Mesendoderm (in vitro differentiated cells): Measurements from ENCODE around the gene SCPEP1.

Experiments
- DNase-seq: peaks from one replicate; pipeline ENCODE4 v3.0.0; 2013
- H2AK5ac ChIP-seq: 2 replicates; pipeline ENCODE4 v1.6.1; 2013; ENCODE audit warnings: low read length, inconsistent platforms
- H2BK120ac ChIP-seq: 2 replicates; pipeline ENCODE4 v1.6.1; 2013; ENCODE audit warnings: low read depth, mild to moderate bottlenecking, low read length, moderate library complexity, mixed read lengths
- H2BK15ac ChIP-seq: replicated peaks from 2 replicates; pipeline ENCODE4 v1.6.1; 2013; ENCODE audit warnings: low read depth, mild to moderate bottlenecking, moderate library complexity
- H2BK5ac ChIP-seq: 2 replicates; pipeline ENCODE4 v1.6.1; 2013; ENCODE audit warnings: low read length, inconsistent platforms
- H3K18ac ChIP-seq: 2 replicates; pipeline ENCODE4 v1.6.1; 2013; ENCODE audit warnings: mild to moderate bottlenecking, low read length, mixed read lengths
- H3K23ac ChIP-seq: one replicate; pipeline ENCODE4 v1.6.1; 2013; ENCODE audit warnings: low read length
- H3K27ac ChIP-seq: 2 replicates; pipeline ENCODE4 v1.5.1; 2013; ENCODE audit warnings: low read depth, mild to moderate bottlenecking, inconsistent platforms, low read length, moderate library complexity
- H3K27me3 ChIP-seq: 2 replicates; pipeline ENCODE4 v1.6.1; 2013; ENCODE audit warnings: low read length, control low read depth, mild to moderate bottlenecking, inconsistent platforms; ENCODE audit not compliant: insufficient read depth, poor library complexity
- H3K36me3 ChIP-seq: 2 replicates; pipeline ENCODE4 v1.6.1; 2013; ENCODE audit warnings: low read length, inconsistent platforms; ENCODE audit not compliant: control insufficient read depth, insufficient read depth
- H3K4ac ChIP-seq: one replicate; pipeline ENCODE4 v1.6.1; 2013; ENCODE audit warnings: low read depth, mild to moderate bottlenecking, low read length, moderate library complexity
- H3K4me1 ChIP-seq: 2 replicates; pipeline ENCODE4 v1.6.1; 2013; ENCODE audit warnings: low read depth, low read length, inconsistent platforms; ENCODE audit not compliant: control insufficient read depth
- H3K4me2 ChIP-seq: 2 replicates; pipeline ENCODE4 v1.6.1; 2013; ENCODE audit warnings: low read length
- H3K4me3 ChIP-seq: 2 replicates; pipeline ENCODE4 v1.5.1; 2013; ENCODE audit warnings: mild to moderate bottlenecking, low read length
- H3K56ac ChIP-seq: one replicate; pipeline ENCODE4 v1.6.1; 2013; ENCODE audit warnings: low read length
- H3K79me1 ChIP-seq: 2 replicates; pipeline ENCODE4 v1.6.1; 2013; ENCODE audit warnings: low read length, inconsistent platforms
- H3K79me2 ChIP-seq: 2 replicates; pipeline ENCODE4 v1.6.1; 2013; ENCODE audit warnings: mild to moderate bottlenecking, low read length; ENCODE audit not compliant: control insufficient read depth, insufficient read depth
- H3K9ac ChIP-seq: 2 replicates; pipeline ENCODE4 v1.6.1; 2013; ENCODE audit warnings: low read length, inconsistent platforms
- H4K5ac ChIP-seq: one replicate; pipeline ENCODE4 v1.6.1; 2013; ENCODE audit warnings: low read length
- H4K8ac ChIP-seq: one replicate; pipeline ENCODE4 v1.6.1; 2013; ENCODE audit warnings: low read depth, mild to moderate bottlenecking, control low read depth, low read length, moderate library complexity
- WGBS: extraction: QIAGEN DNeasy Blood & Tissue Kit; methylation state at CpG from one replicate; pipeline ENCODE4 v1.1.7; 2013; ENCODE audit warnings: low lambda C conversion rate, missing lambda C conversion rate; ENCODE audit not compliant: insufficient coverage; ENCODE audit errors: extremely low coverage; 5-methylcytosine and 5-hydroxymethylcytosine counted together

SCPEP1 gene

DNA sequence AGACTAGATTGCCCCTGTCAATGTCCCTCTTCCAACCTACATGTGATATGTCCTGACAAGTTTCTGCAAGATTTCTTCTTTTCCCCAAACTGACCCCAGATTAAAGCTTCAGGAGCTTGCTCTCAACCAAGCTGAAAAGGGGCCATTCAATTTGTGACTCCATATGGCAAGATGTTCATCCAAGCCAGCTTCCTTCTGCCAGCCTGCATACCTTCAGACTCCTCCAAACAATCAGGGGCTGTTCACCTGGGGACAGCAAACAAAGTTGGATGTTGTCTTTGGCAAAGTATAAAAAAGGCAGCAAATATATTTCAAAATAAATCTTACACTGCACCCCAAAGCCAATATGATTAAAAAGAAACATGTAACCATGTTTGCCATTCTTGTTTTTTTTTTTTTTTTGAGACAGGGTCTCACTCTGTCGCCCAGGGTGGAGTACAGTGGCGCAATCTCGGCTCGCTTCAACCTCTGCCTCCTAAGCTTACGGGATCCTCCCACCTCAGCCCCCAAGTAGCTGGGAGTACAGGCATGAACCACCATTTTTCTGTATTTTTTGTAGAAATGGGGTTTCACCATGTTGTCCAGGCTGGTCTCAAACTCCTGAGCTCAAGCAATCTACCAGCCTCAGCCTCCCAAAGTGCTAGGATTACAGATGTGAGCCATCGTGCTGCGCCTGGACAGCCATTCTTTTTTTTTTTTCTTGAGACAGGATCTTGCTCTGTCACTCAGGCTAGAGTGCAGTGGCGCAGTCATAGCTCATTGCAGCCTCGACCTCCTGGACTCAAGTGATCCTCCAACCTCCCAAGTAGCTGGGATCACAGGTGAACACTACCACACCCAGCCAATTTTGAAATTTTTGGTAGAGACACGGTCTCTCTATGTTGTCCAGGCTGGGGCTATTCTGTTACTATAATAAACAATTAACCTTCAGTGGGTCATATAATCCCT is 57.1 kb downstream of the SCPEP1 start:
- no peak overlapping the region for H3K9ac ChIP-seq
- H3K18ac ChIP-seq: no peak overlapping the region
- H3K4me1 ChIP-seq: no peaks in the 10 kb centered on the region
- no peak overlapping the region for H2BK120ac ChIP-seq
- no peak overlapping the region for H3K23ac ChIP-seq
- DNase-seq: no peak
- H3K79me1 ChIP-seq: no peaks in the 10 kb centered on the region
- no peak overlapping the region for H3K56ac ChIP-seq
- no peak overlapping the region for H3K4me2 ChIP-seq
- WGBS: no CpG with 5 or more reads among the region's 10 CpGs
- H3K4ac ChIP-seq: no peak overlapping the region
- H2BK15ac ChIP-seq: no peak overlapping the region
- no peak overlapping the region for H2BK5ac ChIP-seq
- H2AK5ac ChIP-seq: no peak overlapping the region
- H3K27ac ChIP-seq: no peak overlapping the region
- H4K5ac ChIP-seq: no peak overlapping the region
- H3K79me2 ChIP-seq: no peaks in the 10 kb centered on the region
- no peak overlapping the region for H3K4me3 ChIP-seq
- H3K36me3 ChIP-seq: no peaks in the 10 kb centered on the region
- H4K8ac ChIP-seq: no peak overlapping the region
- H3K27me3 ChIP-seq: no peaks in the 10 kb centered on the region

GRCh38 chr17:57035971-57036481 is 58.1 kb downstream of the SCPEP1 start:
- no peak overlapping the region for H3K4me2 ChIP-seq
- no peaks in the 10 kb centered on the region for H3K36me3 ChIP-seq
- H3K27me3 ChIP-seq: no peaks in the 10 kb centered on the region
- H3K56ac ChIP-seq: no peak overlapping the region
- no peak overlapping the region for H2BK5ac ChIP-seq
- H2BK120ac ChIP-seq: no peak overlapping the region
- no peaks in the 10 kb centered on the region for H3K79me2 ChIP-seq
- H3K79me1 ChIP-seq: no peaks in the 10 kb centered on the region
- no peak overlapping the region for H2AK5ac ChIP-seq
- no peak overlapping the region for H4K8ac ChIP-seq
- H3K4me1 ChIP-seq: no peaks in the 10 kb centered on the region
- H3K4me3 ChIP-seq: no peak overlapping the region
- no peak overlapping the region for H2BK15ac ChIP-seq
- no peak overlapping the region for H3K9ac ChIP-seq
- H4K5ac ChIP-seq: no peak overlapping the region
- no peak overlapping the region for H3K4ac ChIP-seq
- H3K27ac ChIP-seq: no peak overlapping the region
- no CpG with 5 or more reads among the region's 4 CpGs for WGBS
- no peak for DNase-seq
- no peak overlapping the region for H3K18ac ChIP-seq
- H3K23ac ChIP-seq: no peak overlapping the region

- no peak overlapping the region for H3K4ac ChIP-seq
- H3K4me3 ChIP-seq: no peak overlapping the region
- H3K79me2 ChIP-seq: no peaks in the 10 kb centered on the region
- H3K36me3 ChIP-seq: no peaks in the 10 kb centered on the region
- no peak overlapping the region for H3K56ac ChIP-seq
- H4K5ac ChIP-seq: no peak overlapping the region
- no peak overlapping the region for H2BK15ac ChIP-seq
- H3K23ac ChIP-seq: no peak overlapping the region
- no peak overlapping the region for H2BK120ac ChIP-seq
- no peak overlapping the region for H4K8ac ChIP-seq
- no peak overlapping the region for H2BK5ac ChIP-seq
- no peak overlapping the region for H3K18ac ChIP-seq
- H3K27me3 ChIP-seq: no peaks in the 10 kb centered on the region
- DNase-seq: no peak
- no peak overlapping the region for H3K27ac ChIP-seq
- no peak overlapping the region for H3K4me2 ChIP-seq
- H2AK5ac ChIP-seq: no peak overlapping the region
- H3K9ac ChIP-seq: no peak overlapping the region
- no CpG with 5 or more reads among the region's 1 CpG for WGBS
- no peaks in the 10 kb centered on the region for H3K79me1 ChIP-seq
- H3K4me1 ChIP-seq: no peaks in the 10 kb centered on the region
Measured at GRCh38 chr17:57037411-57037810, 59.5 kb downstream of the SCPEP1 start.

GRCh38 chr17:57038486-57038885 is 60.6 kb downstream of the SCPEP1 start:
- no peak overlapping the region for H2AK5ac ChIP-seq
- no peak overlapping the region for H3K56ac ChIP-seq
- no peaks in the 10 kb centered on the region for H3K4me1 ChIP-seq
- H3K36me3 ChIP-seq: no peaks in the 10 kb centered on the region
- no peak for DNase-seq
- H2BK5ac ChIP-seq: no peak overlapping the region
- no peak overlapping the region for H3K9ac ChIP-seq
- H3K4me3 ChIP-seq: no peak overlapping the region
- no peak overlapping the region for H2BK120ac ChIP-seq
- H2BK15ac ChIP-seq: no peak overlapping the region
- no CpG with 5 or more reads among the region's 3 CpGs for WGBS
- H3K4me2 ChIP-seq: no peak overlapping the region
- H3K4ac ChIP-seq: no peak overlapping the region
- no peaks in the 10 kb centered on the region for H3K79me1 ChIP-seq
- H3K23ac ChIP-seq: no peak overlapping the region
- no peaks in the 10 kb centered on the region for H3K79me2 ChIP-seq
- no peaks in the 10 kb centered on the region for H3K27me3 ChIP-seq
- no peak overlapping the region for H4K5ac ChIP-seq
- H3K18ac ChIP-seq: no peak overlapping the region
- no peak overlapping the region for H3K27ac ChIP-seq
- no peak overlapping the region for H4K8ac ChIP-seq

GRCh38 chr17:57040571-57040970 is 62.6 kb downstream of the SCPEP1 start:
- H3K79me2 ChIP-seq: no peaks in the 10 kb centered on the region
- H3K9ac ChIP-seq: no peak overlapping the region
- H3K23ac ChIP-seq: no peak overlapping the region
- H3K79me1 ChIP-seq: no peaks in the 10 kb centered on the region
- no peak overlapping the region for H3K18ac ChIP-seq
- no peak overlapping the region for H3K27ac ChIP-seq
- no CpG with 5 or more reads among the region's 2 CpGs for WGBS
- no peaks in the 10 kb centered on the region for H3K36me3 ChIP-seq
- no peak overlapping the region for H4K8ac ChIP-seq
- no peak overlapping the region for H2BK5ac ChIP-seq
- no peaks in the 10 kb centered on the region for H3K27me3 ChIP-seq
- no peak overlapping the region for H2BK15ac ChIP-seq
- no peak for DNase-seq
- H3K4me2 ChIP-seq: no peak overlapping the region
- no peak overlapping the region for H2AK5ac ChIP-seq
- no peak overlapping the region for H3K4ac ChIP-seq
- H3K56ac ChIP-seq: no peak overlapping the region
- H2BK120ac ChIP-seq: no peak overlapping the region
- H3K4me3 ChIP-seq: no peak overlapping the region
- H3K4me1 ChIP-seq: no peaks in the 10 kb centered on the region
- no peak overlapping the region for H4K5ac ChIP-seq
